A673 (cell line): Measurements from ENCODE around the gene NOS1AP.

Source experiments
- CTCF ChIP-seq: fragments of 300-800, 200-600 bp; sonication (generic); conservative IDR thresholded peaks from 2 replicates; pipeline ENCODE4 v1.5.1; 2017; ENCODE audit warnings: low read depth, mild to moderate bottlenecking, antibody characterized with exemption, low read length, moderate library complexity, mixed read lengths
- EZH2 ChIP-seq: fragments of 200-600 bp; sonication (generic); IDR thresholded peaks from 2 replicates; pipeline ENCODE4 v1.6.1; 2017; ENCODE audit warnings: borderline replicate concordance, low read depth, mild to moderate bottlenecking, mixed read lengths, antibody characterized with exemption, low read length; ENCODE audit not compliant: poor library complexity, severe bottlenecking

- TF ChIP-seq CTCF (no peak), EZH2 (no peak)
These were observed 48.6 kb downstream of the NOS1AP start for GRCh38 chr1:162118063-162118462.
